ENCODE results near the gene CDKAL1. TPM values are rescaled to one million over a fixed set of nuclear protein-coding genes. Genes with fewer than 3 reads are reported as not detected.

The CDKAL1 gene
- total and polyA plus RNA-seq, 10 of the 15 experiments (the other 5 are each of a cell fraction or from before 2014, with no cell fraction given): 10.7 to 26.9 (median 17.3) TPM

DNA sequence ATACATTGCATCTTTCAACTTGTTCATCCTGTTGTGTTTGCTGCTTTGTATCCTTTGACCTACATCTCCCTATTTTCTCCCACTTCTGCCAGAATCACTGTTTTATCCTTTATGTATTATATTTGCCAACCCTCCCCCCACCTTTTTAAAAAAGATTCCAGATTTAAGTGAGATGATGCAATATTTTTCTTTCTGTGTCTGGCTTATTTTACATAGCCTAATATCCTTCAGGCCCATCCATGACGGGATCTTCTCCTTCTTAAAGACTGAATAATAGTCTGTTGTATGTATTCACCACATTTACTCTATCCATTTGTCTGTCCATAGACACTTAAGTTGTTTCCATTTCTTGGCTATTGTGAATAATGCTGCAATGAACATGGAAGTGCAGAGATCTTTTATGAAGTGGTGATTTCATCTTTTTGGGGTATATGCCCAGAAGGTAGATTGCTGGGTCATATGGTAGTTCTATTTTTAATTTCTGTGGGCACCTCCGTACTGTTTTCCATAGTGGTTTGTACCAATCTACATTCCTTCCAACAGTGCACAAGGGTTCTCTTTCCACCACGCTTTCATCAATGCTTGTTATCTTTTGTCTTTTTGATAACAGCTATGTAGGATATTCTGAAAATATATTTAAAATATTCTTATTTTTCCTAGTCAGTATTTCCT, 181.0 kb downstream of the CDKAL1 start:
- 84% methylated on average over 3 of the region's 3 CpGs for WGBS (ENCODE audit: insufficient coverage, insufficient replicate concordance, low lambda C conversion rate, missing lambda C conversion rate)
- no peak for ATAC-seq

More for the DNA sequence above, 181.0 kb downstream of the CDKAL1 start:
- Histone ChIP-seq H3K4me2 (ENCODE audit: control insufficient read depth, insufficient read depth) (no peak overlapping the region), H3K4me3 (no peak overlapping the region), H3K79me2 (ENCODE audit: control insufficient read depth, insufficient read depth, low read length) (no peaks in the 10 kb centered on the region), H3K9me3 (replicated peaks; ENCODE audit: control insufficient read depth, insufficient read depth, low read length) (no peaks in the 10 kb centered on the region), H2AFZ (ENCODE audit: control insufficient read depth, low read depth, low read length) (no peak overlapping the region), H3K27me3 (replicated peaks in 1 of 2; ENCODE audit: control insufficient read depth in 2 of 2, insufficient read depth in 2 of 2, low read length in 1 of 2) (no peaks in the 10 kb centered on the region), H3K9ac (ENCODE audit: control insufficient read depth, insufficient read depth, low read length) (no peak overlapping the region), H3K27ac (ENCODE audit: control insufficient read depth, insufficient read depth) (no peak overlapping the region), H3K4me1 (ENCODE audit: control insufficient read depth, insufficient read depth, low read length) (peaks cover 23% of the 10 kb centered on the region), H4K20me1 (ENCODE audit: control insufficient read depth, insufficient read depth) (no peaks in the 10 kb centered on the region), H3K36me3 (ENCODE audit: control insufficient read depth in 2 of 2, insufficient read depth in 2 of 2, low read length in 1 of 2) (no peaks in the 10 kb centered on the region)
- no peak for DNase-seq (ENCODE audit: low read depth, low spot score)
- RAD21 ChIA-PET (ENCODE audit: unreplicated experiment): no interaction called here
- CTCF ChIA-PET: no interaction called here
- in situ Hi-C loops (cut with MboI) (no loop called here), intact Hi-C loops (cut with micrococcal nuclease; ENCODE audit: unreplicated experiment) (no loop called here)
- TF ChIP-seq SUZ12 (IDR thresholded peaks at IDR 0.05; ENCODE audit: unreplicated experiment): no peak
- TF ChIP-seq, protein P1, sequence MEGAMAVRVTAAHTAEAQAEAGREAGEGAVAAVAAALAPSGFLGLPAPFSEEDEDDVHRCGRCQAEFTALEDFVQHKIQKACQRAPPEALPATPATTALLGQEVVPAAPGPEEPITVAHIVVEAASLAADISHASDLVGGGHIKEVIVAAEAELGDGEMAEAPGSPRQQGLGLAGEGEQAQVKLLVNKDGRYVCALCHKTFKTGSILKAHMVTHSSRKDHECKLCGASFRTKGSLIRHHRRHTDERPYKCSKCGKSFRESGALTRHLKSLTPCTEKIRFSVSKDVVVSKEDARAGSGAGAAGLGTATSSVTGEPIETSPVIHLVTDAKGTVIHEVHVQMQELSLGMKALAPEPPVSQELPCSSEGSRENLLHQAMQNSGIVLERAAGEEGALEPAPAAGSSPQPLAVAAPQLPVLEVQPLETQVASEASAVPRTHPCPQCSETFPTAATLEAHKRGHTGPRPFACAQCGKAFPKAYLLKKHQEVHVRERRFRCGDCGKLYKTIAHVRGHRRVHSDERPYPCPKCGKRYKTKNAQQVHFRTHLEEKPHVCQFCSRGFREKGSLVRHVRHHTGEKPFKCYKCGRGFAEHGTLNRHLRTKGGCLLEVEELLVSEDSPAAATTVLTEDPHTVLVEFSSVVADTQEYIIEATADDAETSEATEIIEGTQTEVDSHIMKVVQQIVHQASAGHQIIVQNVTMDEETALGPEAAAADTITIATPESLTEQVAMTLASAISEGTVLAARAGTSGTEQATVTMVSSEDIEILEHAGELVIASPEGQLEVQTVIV (IDR thresholded peaks at IDR 0.05; ENCODE audit: borderline replicate concordance, partially characterized antibody): no peak
- TF ChIP-seq, protein P2, sequence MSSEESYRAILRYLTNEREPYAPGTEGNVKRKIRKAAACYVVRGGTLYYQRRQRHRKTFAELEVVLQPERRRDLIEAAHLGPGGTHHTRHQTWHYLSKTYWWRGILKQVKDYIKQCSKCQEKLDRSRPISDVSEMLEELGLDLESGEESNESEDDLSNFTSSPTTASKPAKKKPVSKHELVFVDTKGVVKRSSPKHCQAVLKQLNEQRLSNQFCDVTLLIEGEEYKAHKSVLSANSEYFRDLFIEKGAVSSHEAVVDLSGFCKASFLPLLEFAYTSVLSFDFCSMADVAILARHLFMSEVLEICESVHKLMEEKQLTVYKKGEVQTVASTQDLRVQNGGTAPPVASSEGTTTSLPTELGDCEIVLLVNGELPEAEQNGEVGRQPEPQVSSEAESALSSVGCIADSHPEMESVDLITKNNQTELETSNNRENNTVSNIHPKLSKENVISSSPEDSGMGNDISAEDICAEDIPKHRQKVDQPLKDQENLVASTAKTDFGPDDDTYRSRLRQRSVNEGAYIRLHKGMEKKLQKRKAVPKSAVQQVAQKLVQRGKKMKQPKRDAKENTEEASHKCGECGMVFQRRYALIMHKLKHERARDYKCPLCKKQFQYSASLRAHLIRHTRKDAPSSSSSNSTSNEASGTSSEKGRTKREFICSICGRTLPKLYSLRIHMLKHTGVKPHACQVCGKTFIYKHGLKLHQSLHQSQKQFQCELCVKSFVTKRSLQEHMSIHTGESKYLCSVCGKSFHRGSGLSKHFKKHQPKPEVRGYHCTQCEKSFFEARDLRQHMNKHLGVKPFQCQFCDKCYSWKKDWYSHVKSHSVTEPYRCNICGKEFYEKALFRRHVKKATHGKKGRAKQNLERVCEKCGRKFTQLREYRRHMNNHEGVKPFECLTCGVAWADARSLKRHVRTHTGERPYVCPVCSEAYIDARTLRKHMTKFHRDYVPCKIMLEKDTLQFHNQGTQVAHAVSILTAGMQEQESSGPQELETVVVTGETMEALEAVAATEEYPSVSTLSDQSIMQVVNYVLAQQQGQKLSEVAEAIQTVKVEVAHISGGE (CRISPR knock-in tag; IDR thresholded peaks at IDR 0.05): no peak
- FAIRE-seq: no peak
- POLR2A ChIA-PET: interaction anchor here (0.5 kb wide), 1 partner anchor 1431 kb away, joined by 3 read pairs; no protein-coding TSS in a partner anchor
- SMC1A ChIA-PET (ENCODE audit: uncharacterized antibody, unreplicated experiment): interaction anchor here (0.9 to 1.0 kb wide), 2 partner anchors 10 to 72 kb away, joined by 3 read pairs; no protein-coding TSS in a partner anchor
- no TSS peak for BruUV-seq (replicated peaks)
